Ammon's horn (tissue), 1 donor: ENCODE measurements around the gene CAMKV.

ENCODE experiments used
- DNase-seq: peaks from one replicate; pipeline ENCODE4 v3.0.0-alpha.2; 2016; ENCODE audit warnings: low spot score

The CAMKV gene

DNA sequence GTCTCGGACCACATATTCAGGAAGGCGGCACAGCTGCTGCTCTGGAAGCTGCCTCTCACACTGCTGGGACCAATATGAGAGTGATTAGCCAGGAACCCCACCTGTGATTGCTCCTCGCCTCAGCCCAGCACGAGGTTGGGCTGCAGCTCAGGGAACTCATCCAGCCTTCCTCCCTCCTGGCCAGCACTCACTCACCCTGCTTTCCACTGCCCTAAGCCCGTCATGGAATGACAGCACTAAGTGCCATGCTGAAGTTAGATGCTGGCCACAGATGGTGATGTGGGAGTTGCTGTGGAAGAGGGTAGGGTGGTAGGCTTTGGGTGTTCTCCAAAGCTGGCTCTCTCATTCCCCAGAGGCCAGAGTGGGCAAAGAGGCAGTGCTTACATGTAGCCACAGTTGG is 26.6 kb upstream of the CAMKV start:
- no peak for DNase-seq

- DNase-seq = no peak
Measured at GRCh38 chr3:49895791-49896190, 26.1 kb upstream of the CAMKV start.

DNA sequence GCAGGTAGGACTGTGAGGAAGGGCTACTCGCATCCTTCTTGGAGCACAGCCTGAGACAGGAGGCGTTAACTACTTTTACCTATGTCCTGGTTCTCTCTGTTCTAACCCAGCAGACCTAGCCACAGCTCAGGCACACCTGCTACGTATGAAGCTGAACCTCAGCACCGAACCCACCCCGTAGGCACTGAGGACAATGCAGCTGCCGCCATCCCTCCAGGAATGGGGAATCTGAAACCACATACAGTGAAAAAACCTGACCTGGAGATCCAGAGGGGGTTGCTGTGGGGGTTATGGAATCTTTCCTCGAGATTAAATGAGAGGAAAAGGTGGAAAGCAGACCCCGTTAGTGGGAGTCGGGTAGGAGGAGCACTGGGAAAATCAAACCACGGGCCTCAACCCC is 19.6 kb upstream of the CAMKV start:
- DNase-seq = no peak

GRCh38 chr3:49886922-49887265 is 17.2 kb upstream of the CAMKV start:
- no peak for DNase-seq

GRCh38 chr3:49883998-49884397 is 14.3 kb upstream of the CAMKV start:
- no peak for DNase-seq

- DNase-seq = no peak
Measured at GRCh38 chr3:49882166-49882565, 12.5 kb upstream of the CAMKV start.

DNA sequence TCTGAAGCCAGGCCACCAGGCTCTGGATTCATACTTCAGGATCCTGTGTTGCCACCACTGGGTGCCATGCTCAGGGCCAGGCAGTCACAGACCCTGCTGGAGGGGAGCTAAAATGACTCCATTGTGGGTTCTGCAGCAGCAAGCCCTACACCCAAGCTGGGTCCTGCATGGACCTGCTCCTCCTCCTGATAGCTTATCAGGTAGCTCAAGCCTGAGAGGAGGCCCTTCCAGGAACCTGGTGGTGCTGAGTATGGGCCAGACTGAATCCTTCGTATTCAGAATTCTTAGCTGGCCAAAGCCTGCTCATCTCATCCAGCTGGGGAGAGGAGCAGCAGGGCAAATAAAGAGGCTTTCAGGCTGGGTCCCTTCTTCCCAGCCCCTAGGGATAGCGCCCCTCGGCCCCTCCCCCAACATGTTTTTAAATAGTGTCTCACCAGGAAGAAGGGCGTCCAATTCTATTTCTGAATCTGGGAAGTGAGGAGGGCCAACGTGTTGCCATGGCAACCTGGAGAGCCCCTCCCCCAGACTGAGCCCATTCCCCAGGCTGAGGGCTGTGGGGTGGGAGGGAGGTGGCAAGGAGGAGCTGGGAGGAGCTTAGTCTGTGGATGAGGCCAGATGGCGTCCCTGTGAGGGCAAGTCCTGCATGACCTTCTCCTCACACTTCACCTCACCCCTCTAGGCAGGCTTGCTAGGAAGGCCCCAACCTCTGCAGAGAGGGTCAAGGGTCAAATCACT is 11.0 kb upstream of the CAMKV start:
- DNase-seq = no peak

GRCh38 chr3:49879721-49880120 is 10.0 kb upstream of the CAMKV start:
- no peak for DNase-seq

DNA sequence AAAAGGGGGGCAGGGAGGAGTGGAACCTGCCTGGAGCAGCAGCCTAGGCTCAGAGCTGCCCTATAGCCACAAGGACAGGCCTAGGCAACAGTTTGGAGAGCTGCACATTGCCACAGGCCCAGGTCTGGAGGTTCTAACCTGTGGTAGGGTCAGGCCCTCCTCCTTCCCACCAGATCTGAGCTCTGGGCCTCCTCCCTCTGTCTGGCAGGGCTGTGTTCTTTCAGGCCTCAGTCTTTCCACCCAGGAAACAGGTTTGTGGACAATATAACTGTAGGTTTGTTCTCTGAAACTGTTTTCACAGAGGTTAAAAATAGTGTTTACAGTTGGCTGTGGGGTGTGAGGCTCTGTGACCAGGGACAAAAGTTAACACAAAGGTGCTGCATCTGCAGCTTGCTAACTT is 9.0 kb upstream of the CAMKV start:
- no peak for DNase-seq

DNA sequence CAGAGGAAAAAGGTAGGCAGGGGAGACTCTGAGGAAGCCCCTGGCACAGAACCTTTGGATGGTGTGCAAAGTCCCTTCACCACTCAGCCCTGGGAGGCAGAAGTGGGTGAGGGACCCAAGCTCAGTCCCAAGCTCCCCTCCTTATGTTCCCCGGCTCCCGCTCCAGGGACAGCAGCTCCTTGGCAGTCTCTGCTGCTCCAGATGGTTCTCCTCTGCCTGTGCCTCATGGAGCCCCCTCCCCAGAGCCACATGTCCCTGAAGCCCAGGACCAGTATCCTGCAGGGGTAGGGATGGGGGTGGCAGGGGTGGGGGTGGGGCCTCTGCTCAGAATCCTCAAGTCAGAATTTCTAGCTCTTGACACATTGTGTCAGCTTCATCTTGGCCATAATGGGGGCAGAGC is 8.0 kb upstream of the CAMKV start:
- no peak for DNase-seq

DNA sequence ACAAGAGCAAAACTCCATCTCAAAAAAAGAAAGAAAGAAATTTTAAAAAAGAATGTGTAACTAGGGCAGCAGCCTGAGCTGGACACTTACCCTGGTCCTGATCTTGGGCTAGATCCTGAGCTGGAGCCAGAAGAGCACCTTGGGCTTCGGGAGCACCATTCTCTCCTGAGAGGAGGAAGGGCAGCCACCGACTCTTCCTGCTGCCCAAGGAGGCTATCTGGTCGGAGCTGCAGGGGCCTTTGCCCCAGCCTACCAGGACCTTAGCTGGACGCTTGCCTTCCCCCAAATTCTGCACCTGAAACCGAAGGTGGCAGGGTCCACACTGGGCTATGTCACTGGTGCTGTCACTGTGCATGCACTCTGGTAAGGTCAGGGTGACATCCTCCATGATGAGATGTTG is 6.9 kb upstream of the CAMKV start:
- no peak for DNase-seq

DNA sequence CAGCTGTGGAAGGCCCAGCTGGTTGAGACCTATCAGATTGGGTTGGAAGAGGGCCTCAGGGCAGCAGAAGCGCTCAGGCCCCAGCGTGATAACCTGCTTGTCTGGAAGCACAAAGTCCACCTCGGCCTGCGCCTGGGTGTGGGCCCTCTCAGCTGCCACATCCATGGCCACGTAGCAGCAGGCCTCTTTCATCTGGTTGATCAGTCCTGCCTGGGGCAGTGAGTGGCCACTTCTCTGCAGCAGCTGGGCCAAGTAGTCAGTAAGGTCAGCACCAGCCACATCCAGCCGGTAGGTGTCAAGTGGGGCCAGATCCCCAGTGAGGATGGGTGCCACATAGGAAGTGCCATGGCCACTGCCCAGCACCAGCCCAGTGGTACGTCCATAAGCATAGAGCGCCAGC is 3.9 kb upstream of the CAMKV start:
- DNase-seq = no peak

- DNase-seq = no peak
Measured at GRCh38 chr3:49872801-49873281, 3.1 kb upstream of the CAMKV start.

GRCh38 chr3:49871531-49872153 is 1.9 kb upstream of the CAMKV start:
- DNase-seq = peak; percentile 24

GRCh38 chr3:49868862-49869466 is 742 bp downstream of the CAMKV start:
- DNase-seq = peak; percentile 27

GRCh38 chr3:49867871-49868321 is 1.8 kb downstream of the CAMKV start:
- no peak for DNase-seq

- no peak for DNase-seq
Measured at GRCh38 chr3:49867400-49867799, 2.3 kb downstream of the CAMKV start.

GRCh38 chr3:49865198-49865784 is 4.4 kb downstream of the CAMKV start:
- DNase-seq = no peak

DNA sequence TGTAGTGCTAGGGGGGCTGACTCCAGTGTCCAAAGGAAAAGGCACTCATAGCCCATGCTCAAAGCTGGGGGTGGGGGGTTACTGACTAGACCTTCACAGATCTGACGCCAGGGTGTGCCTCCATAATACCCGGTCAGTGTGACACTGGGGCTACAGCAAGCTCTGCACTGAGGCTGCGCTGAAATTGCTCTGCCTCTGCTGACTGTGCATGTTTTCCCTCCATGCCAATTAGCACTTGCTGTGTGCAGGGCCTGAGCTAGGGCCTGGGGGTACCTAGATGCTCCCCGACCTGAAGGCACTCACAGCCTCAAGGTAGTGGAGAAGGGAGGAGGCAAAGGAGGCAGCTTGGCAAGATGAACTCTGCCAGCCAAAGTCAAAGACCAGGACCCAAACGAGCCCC is 5.2 kb downstream of the CAMKV start:
- DNase-seq = no peak

GRCh38 chr3:49859576-49860305 is 10.0 kb downstream of the CAMKV start:
- no peak for DNase-seq

DNA sequence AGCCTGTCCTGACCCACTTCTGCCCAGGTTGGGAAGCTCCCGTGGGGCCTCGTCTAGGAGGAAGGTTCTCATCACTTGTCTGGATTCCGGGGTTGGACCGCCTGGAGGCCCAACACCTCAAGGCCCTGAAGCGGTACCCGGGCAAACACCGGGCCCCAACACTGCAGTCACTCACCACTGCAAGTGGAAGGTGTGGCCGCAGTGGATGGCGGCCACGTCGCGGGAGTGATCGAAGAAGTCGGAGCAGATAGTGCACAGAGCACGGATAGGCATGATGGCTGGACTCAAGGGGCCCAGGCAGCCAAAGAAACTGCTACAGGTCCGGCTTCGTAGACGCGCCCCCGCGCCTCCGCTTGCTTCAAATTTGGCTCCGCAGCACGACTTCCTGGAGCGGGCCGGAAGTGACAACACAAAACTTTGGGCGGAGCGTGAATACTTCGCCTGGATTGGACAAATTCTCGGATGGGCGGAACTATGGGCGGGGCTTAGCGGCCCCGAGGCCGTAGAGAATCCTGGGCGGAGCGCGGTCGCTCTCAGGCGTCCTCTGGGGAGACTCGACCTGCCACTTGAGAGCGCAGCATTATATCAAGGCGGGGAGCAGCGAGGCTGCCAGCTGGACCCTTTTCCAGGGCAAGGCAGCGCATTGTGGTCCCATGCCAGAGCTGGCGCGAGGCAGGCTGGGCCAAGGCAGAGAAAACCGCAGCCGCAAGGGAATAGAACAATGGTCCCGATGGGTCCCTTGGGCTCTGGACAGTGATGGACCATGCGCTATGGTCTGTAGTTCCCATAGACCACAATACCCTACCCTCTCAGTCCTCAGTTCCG is 13.3 kb downstream of the CAMKV start, which contains the start of gene TRAIP:
TRAIP (minus strand) TSS at position 384 of the 825 bp plus-strand sequence; CDS start at position 273, 111 bp downstream.
- DNase-seq = peak; percentile 95
